Aorta (tissue), 5 donors: ENCODE measurements around the gene KCNAB2. TPM values are rescaled to one million over a fixed set of nuclear protein-coding genes. Genes with fewer than 3 reads are reported as not detected.

Source experiments
- ATAC-seq: fragments of 200-7000 bp; cut with Tn5 transposase; one replicate; pipeline ENCODE4 v1.9.1; 2022; ENCODE audit warnings: moderate library complexity; ENCODE audit not compliant: low FRiP score
- DNase-seq, 2 donors: peaks; one replicate each; pipeline ENCODE4 v3.0.0-alpha.2; 2020
- H3K27ac ChIP-seq, 2 donors: one replicate each; pipeline ENCODE4 v1.5.1; 2013; ENCODE audit warnings: low read length in 2 of 2, mild to moderate bottlenecking in 2 of 2, moderate library complexity in 2 of 2, control low read depth in 1 of 2, inconsistent platforms in 1 of 2, low read depth in 1 of 2
- H3K27me3 ChIP-seq, 2 donors: one replicate each; pipeline ENCODE4 v1.6.1; 2013; ENCODE audit warnings: control low read depth in 1 of 2, low read length in 1 of 2, mild to moderate bottlenecking in 1 of 2, moderate library complexity in 1 of 2; ENCODE audit not compliant: insufficient read depth in 2 of 2, control insufficient read depth in 1 of 2
- H3K36me3 ChIP-seq, 2 donors: one replicate each; pipeline ENCODE4 v1.6.1; 2013; ENCODE audit warnings: control low read depth in 1 of 2, low read length in 1 of 2, mild to moderate bottlenecking in 1 of 2; ENCODE audit not compliant: insufficient read depth in 2 of 2, control insufficient read depth in 1 of 2
- H3K4me1 ChIP-seq, 2 donors: one replicate each; pipeline ENCODE4 v1.6.1; 2013; ENCODE audit warnings: low read length in 2 of 2, control low read depth in 1 of 2, mild to moderate bottlenecking in 1 of 2, moderate library complexity in 1 of 2; ENCODE audit not compliant: insufficient read depth in 2 of 2, control insufficient read depth in 1 of 2
- H3K4me3 ChIP-seq, 2 donors: one replicate each; pipeline ENCODE4 v1.5.1; 2013; ENCODE audit warnings: low read length in 2 of 2, control low read depth in 1 of 2, mild to moderate bottlenecking in 1 of 2
- H3K9me3 ChIP-seq: one replicate; pipeline ENCODE4 v1.6.1; 2013; ENCODE audit warnings: mild to moderate bottlenecking, low read length; ENCODE audit not compliant: control insufficient read depth
- WGBS, 2 donors: extraction: QIAGEN DNeasy Blood & Tissue Kit; methylation state at CpG; one replicate each; pipeline ENCODE4 v1.1.7; 2013; 5-methylcytosine and 5-hydroxymethylcytosine counted together
- intact Hi-C, 2 donors: fragments of 100-400 bp; cut with DNase I; formaldehyde crosslinking; loops; one replicate each; pipeline versions ENCODE4 v1.14.2 to v1.15.0; 2022
- polyA plus RNA-seq, 2 donors: library from polyadenylated mRNA; stranded (reverse); fragments of 200-250 nt; gene quantifications; one replicate each; pipeline ENCODE4 v1.2.3, GENCODE V29; 2013
- total RNA-seq, 2 donors: library from RNA; stranded (reverse); fragmentation: NEBNext Ultra II Directional; extraction: Animal tissue kit (Norgen Biotek cat#: 25700); gene quantifications; one replicate each; pipeline ENCODE4 v1.2.1, GENCODE V29; 2021
- donor health status: healthy with polysubstance abuse.
- donor health status: Bipolar disorder and iron deficiency.
- donor health status: DM: no; HTN: no; CAD: no.
- donor health status: DM: no; HTN: no; CAD: no.
- donor health status: DM: yes; HTN: yes; CAD: no.

Gene KCNAB2
- total and polyA plus RNA-seq, 4 donors, result 5.5 to 36.2 (median 11.9) TPM

GRCh38 chr1:6008696-6009095, 37.0 kb upstream of the KCNAB2 start:
- no peak overlapping the region for H3K27ac ChIP-seq
- H3K4me1 ChIP-seq, result no peaks in the 10 kb centered on the region
- intact Hi-C loops, result no loop called here
- H3K4me3 ChIP-seq, result no peak overlapping the region
- H3K9me3 ChIP-seq, result no peaks in the 10 kb centered on the region
- WGBS, 2 donors, result 72 to 77% methylated on average over 5 to 6 of the region's 6 CpGs
- no peaks in the 10 kb centered on the region for H3K27me3 ChIP-seq
- DNase-seq (peak; percentile 17 to 34), ATAC-seq (no peak)
- no peaks in the 10 kb centered on the region for H3K36me3 ChIP-seq

- H3K9me3 ChIP-seq, result no peaks in the 10 kb centered on the region
- no peak overlapping the region for H3K27ac ChIP-seq
- DNase-seq, result peak; percentile 17 to 65
- no peak for ATAC-seq
- 89 to 90% methylated on average over 23 of the region's 23 CpGs for WGBS, 2 donors
- no peaks in the 10 kb centered on the region for H3K36me3 ChIP-seq
- no peaks in the 10 kb centered on the region for H3K4me1 ChIP-seq
- intact Hi-C loops, result no loop called here
- H3K4me3 ChIP-seq, result no peak overlapping the region
- H3K27me3 ChIP-seq, result no peaks in the 10 kb centered on the region
Observed at GRCh38 chr1:6009120-6010040, 36.3 kb upstream of the KCNAB2 start.

- H3K4me3 ChIP-seq, result no peak overlapping the region
- H3K4me1 ChIP-seq, result no peaks in the 10 kb centered on the region
- ATAC-seq, result no peak
- DNase-seq, result peak; percentile 13 to 55
- intact Hi-C loops, result no loop called here
- 77 to 82% methylated on average over 10 of the region's 10 CpGs for WGBS, 2 donors
- no peaks in the 10 kb centered on the region for H3K9me3 ChIP-seq
- H3K36me3 ChIP-seq, result no peaks in the 10 kb centered on the region
- no peak overlapping the region for H3K27ac ChIP-seq
- H3K27me3 ChIP-seq, result no peaks in the 10 kb centered on the region
Observed at GRCh38 chr1:6010554-6010953, 35.1 kb upstream of the KCNAB2 start.

DNA sequence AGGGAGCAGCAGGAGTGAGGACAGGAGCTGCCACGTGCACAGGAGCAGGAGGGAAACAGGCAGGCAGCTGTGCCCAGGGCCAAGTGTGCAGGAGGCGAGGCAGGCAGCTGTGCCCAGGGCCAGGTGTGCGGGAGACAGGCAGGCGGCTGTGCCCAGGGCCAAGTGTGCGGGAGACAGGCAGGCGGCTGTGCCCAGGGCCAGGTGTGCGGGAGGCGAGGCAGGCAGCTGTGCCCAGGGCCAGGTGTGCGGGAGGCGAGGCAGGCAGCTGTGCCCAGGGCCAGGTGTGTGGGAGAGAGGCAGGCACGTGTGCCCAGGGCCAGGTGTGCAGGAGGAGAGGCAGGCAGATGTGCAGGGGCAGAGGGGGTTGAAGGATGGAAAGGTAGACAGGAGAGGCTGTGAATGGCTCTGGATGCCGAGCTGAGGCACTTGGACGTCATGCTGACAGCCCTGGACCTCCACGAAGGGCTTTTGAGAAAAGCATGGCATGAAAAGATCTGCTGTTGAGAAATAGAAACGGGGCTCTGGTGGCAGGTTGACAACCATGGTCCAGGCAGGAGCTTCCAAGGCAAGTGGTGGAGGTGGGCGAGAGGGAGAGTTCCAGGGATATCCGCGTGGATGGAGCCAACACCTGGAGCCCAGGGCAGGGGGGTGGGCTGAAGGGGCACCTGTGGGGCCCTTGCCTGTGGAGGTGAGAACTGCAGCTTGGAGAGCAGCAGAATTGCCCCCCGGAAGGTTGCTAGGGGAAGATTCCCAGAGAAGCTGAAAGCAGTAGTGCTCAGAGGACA, 34.3 kb upstream of the KCNAB2 start:
- H3K9me3 ChIP-seq, result no peaks in the 10 kb centered on the region
- no peaks in the 10 kb centered on the region for H3K36me3 ChIP-seq
- intact Hi-C loops, result no loop called here
- H3K4me1 ChIP-seq, result no peaks in the 10 kb centered on the region
- H3K27ac ChIP-seq, result no peak overlapping the region
- 90% methylated on average over 18 to 19 of the region's 19 CpGs for WGBS, 2 donors
- ATAC-seq, result no peak
- DNase-seq, result peak; percentile 17 to 62
- no peak overlapping the region for H3K4me3 ChIP-seq
- no peaks in the 10 kb centered on the region for H3K27me3 ChIP-seq

- Histone ChIP-seq H3K27ac (no peak overlapping the region), H3K36me3 (no peaks in the 10 kb centered on the region), H3K9me3 (no peaks in the 10 kb centered on the region), H3K4me3 (no peak overlapping the region), H3K27me3 (no peaks in the 10 kb centered on the region), H3K4me1 (no peaks in the 10 kb centered on the region)
- ATAC-seq (no peak), DNase-seq (peak in 1 of 2 donors; percentile 26)
- intact Hi-C loops, result no loop called here
- WGBS, 2 donors, result 84 to 97% methylated on average over 3 of the region's 3 CpGs
Observed at GRCh38 chr1:6011946-6012258, 33.8 kb upstream of the KCNAB2 start.

GRCh38 chr1:6012529-6013318, 33.0 kb upstream of the KCNAB2 start:
- Histone ChIP-seq H3K36me3 (no peaks in the 10 kb centered on the region), H3K9me3 (no peaks in the 10 kb centered on the region), H3K4me1 (no peaks in the 10 kb centered on the region), H3K4me3 (no peak overlapping the region), H3K27me3 (no peaks in the 10 kb centered on the region), H3K27ac (no peak overlapping the region)
- ATAC-seq (no peak), DNase-seq (peak; percentile 21 to 60)
- intact Hi-C loops, result no loop called here
- 81 to 88% methylated on average over 17 of the region's 17 CpGs for WGBS, 2 donors

DNA sequence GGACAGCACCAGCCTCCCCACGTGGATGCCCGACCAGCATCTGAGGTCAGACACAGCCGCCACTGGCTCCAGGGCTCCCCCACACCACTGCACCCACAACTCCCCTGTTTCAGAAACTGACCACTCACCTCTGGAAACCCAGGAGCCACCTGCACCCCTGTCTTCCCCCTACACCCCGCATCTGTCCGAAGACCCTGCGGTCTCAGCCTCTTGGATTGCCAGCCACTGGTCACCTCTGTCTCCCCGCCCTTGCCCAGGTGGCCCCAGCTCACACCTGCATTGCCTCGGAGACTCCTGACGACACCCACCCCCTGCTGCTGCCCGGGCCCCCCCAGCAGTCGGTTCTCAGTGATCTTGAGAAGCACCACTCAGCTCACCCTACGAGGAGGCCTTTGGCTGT, 32.2 kb upstream of the KCNAB2 start:
- Histone ChIP-seq H3K4me1 (no peaks in the 10 kb centered on the region), H3K4me3 (no peak overlapping the region), H3K9me3 (no peaks in the 10 kb centered on the region), H3K27me3 (no peaks in the 10 kb centered on the region), H3K27ac (no peak overlapping the region), H3K36me3 (no peaks in the 10 kb centered on the region)
- DNase-seq (peak; percentile 33 to 51), ATAC-seq (no peak)
- WGBS, 2 donors, result 90 to 91% methylated on average over 10 to 12 of the region's 12 CpGs
- intact Hi-C loops, result no loop called here

- Histone ChIP-seq H3K9me3 (no peaks in the 10 kb centered on the region), H3K36me3 (no peaks in the 10 kb centered on the region), H3K27ac (no peak overlapping the region), H3K4me1 (no peaks in the 10 kb centered on the region), H3K4me3 (no peak overlapping the region), H3K27me3 (no peaks in the 10 kb centered on the region)
- DNase-seq, result peak; percentile 40 to 67
- WGBS, 2 donors, result 68 to 70% methylated on average over 19 of the region's 19 CpGs
- intact Hi-C loops, result no loop called here
- ATAC-seq, result no peak
Observed at GRCh38 chr1:6014130-6014999, 31.3 kb upstream of the KCNAB2 start.
